Measurements from ENCODE around the gene BDH2.
A peak's percentile ranks its signal among the peaks of the same experiment; 100 is the strongest.

Gene BDH2

DNA sequence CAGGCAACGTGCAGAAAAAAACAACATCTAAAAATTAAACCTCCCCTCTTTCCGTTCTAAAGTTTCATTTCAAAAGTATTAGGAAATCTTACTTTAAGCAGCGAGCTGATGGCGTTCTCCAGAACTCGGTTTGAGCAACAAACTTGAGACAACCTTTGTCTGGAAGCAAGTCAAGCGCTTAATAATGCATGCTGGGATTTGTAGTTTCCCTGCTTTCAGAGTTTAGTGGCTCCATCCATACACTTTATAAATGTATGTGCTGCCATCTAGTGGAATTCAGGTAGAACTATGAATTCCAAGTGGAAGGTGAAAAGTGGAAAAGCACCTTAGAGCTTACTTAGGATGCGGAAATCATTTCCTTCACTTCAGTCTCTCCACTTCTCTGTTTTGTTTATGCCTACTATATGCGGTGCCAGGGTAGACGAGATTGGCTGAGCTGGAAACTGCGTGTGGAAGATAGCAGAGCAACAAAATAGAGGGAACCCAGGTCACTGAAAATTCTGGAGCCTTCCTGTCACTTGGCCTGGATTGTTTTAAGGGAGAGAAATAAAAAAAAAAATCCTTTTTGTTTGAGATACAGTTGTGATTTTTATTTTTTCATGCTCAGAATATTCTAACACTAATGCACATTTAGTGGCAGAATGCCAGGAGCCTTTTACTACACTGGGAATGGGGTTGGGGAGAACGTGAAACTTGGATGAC, at the start of gene BDH2:
Gene BDH2 (minus strand): TSS at position 144 of the 702 bp plus-strand sequence. CDS start 3,580 bp downstream, outside the sequence.
- peak; percentile 70 for DNase-seq

DNA sequence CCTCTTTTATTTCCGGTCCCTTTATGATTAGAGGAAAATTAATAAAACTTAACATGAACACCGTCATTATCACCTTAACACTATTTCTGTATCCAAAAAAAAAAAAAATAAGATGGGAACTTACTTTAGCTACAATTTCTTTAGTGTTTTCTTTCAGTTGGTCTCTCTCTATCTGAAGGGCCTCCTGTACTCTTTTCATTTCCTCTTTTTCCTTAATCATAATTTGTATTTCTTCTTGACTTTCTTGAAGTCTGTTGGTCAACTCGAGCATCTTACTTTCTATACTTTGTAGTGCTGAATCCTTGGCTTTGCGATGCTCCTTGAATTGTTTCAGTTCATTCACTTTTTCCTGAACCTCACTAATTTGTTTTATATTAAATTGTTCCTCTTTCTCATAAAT, 45.3 kb upstream of the BDH2 start:
- DNase-seq = no peak

DNA sequence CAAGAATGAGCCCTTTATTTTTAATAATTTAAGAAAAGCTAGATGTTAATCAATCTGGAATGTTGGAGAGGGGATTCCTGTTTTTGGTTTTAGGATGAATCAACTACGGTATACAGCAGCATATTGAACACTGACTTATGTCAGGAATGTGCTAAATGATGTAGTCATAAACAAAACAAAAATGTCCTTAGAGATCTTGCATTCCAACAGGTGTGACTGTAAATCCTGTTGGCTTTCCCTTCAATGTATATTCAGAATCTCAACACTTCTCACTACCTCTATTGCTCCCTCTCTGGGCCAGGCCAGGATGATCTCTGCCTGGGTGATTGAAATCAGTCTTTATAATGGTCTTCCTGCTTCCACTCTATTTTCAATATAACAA, 37.8 kb upstream of the BDH2 start:
- DNase-seq = no peak

DNA sequence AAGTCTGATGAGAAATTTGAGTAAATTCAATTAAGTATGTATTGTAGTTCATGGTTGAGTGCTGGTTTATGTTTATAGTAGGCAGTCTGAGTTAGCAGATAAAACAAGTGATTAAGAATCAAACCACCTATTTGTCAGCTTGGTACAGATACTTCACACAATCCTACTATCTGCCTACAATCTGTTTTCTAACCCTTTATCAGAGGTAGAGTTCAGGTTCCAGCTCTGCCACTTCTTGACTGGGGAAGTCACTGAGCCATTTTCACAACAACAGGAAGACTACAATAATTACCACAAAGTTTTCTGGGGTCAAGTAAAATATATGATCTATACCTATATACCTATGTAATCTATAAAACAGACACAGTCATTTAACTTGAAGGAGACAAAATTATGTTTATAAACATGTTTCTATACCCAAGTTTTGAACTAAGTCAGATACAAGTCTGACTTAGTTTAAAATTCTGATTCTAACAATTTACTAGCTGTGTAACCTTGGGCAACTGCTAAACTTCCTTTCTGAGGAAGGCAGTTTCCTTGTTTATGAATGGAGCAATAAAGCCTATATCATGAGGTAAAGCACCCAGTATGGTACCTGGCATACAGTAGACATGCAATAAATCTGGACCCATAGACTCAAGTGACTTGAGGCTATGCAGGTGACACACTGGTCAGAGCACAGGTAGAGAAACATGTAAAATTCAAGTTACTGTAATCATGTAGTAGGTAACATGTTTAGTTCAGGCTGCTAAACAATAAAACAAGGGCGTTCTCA, 37.2 kb upstream of the BDH2 start:
- no peak for DNase-seq

DNA sequence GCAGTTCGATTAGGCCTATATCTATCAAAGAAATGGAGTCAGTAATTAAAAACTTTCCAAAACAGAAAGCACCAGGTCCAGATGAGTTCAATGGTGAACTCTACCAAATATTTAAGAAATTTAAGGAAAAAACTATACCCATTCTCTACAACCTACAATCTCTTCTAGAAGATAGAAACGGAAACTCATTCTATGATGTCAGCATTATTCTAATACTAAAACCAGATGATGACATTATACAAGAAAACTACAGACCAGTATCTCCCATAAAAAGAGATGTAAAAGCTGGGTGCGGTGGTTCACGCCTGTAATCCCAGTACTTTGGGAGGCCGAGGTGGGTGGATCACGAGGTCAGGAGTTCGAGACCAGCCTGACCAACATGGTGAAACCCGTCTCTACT, 29.5 kb upstream of the BDH2 start:
- DNase-seq = no peak

DNA sequence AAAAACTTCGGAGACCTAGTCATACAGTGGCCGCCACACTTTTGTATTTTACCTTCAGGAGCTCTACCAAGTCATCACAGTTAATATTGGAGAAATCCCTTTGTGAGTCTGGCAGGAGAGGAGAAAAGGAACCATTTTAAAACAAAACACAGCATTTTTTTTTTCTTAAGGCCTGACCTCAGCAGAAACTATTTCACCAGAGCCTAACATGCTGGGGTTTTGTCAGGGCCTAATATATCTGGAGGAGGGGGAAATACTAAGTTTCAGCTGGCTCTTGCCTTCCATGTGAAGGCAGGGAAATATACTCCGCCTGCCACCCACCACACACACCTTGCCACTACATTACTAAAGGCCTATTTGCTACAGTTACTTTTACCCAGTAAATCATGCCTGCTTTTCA, 26.5 kb upstream of the BDH2 start:
- no peak for DNase-seq

DNA sequence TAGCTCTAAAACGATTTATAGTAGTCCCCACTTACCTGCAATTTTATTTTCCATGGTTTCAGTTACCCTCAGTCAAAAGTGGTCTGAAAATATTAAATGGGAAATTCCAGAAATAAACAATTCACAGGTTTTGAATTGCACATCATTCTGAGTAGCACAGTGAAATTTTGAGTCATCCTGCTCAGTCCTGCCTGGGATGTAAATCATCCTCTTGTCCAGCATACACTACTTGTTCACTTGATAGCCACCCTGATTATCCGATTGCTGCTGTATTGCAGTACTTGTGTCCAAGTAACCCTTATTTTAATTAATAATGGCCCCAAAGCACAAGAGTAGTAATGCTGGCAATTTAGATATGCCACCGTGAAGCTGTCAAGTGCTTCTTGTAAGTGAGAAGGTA, 23.5 kb upstream of the BDH2 start:
- no peak for DNase-seq

DNA sequence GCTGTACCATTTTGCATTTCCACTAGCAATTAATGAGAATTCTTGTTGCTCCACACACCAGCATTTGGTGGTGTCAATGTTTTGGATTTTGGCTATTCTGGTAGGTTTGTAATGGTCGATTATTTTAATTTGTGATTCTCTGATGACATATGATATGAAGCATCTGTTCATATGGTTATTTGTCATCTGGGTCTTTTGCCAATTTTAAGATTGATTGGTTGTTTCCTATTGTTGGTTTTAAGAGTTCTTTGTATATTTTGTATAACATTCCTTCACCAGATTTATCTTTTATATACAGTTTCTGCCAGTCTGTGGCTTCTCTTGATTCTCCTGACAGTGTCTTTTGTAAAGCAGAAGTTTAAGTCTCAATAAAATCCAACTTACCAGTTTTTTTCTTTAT, 18.5 kb upstream of the BDH2 start:
- DNase-seq = no peak

DNA sequence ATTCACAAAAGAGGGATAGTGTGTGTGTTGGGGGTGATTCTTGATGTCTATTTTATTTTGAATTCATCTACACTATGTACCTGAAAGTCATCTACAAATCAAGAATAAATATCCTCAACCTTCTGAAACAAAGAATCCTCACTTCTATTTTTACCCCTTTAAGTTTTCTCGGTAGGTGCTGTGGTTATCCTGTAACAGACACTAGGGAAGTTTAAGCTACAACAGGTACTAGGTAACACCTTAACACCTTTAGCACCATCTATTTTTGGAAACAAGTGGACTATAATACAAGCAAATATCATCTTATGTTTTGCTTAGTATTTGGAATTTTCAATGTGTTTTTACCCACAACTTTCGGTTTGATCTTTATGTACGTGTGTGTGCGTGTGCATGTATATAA, 12.0 kb upstream of the BDH2 start:
- DNase-seq = no peak

DNA sequence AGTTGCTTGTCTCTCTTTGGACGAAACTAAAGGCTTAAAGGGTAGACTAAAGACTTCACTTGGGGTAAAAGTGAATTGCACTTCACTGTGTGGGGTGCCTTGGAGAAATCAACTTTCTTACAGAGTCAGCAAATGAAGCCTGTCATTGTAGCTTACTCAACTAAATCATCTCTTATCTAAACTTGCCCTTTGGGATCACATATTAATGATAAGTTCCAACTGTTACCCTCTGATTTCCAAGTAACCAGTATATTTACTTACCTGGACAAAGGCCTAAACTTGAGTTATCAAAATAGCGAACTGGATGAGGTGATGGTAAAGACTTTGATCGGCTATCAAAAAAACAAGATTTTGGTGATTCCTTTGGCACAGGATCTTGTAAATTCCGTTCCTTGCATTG, 8.9 kb upstream of the BDH2 start:
- DNase-seq = no peak

DNA sequence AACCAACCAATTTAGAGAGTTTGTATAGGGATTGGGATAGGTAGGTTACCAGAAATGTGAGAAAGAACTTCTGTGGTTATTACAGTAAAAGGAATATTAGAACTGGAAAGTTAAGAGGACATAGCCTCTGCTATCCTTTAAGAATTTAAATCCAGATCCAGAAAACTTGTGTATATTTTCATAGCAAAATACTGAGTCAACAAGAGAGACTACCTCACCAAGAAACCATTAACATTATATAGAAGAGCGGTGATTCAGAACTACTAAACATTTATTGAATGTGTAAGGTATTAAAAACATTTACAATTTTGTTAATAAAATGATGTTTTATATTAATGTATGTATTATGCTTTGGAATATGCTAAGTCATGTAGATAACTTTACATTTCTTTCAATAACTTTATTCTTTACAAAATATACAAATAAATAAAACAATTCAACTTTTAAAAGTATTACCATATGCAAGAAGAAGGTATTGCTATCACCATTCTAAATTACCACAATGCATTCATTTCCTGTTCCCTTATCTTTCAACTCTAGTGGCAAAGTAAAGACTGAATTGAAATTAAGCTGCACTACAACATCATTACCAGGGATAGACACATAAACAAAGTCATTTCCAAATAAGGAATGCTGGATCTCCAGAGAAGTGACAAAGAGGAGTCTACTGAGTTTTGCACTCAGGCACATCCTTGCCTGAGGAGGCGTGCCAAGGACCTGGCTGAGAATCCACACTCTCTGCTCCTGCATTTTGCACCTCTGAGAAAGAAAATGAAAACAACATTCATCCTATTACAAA, 6.1 kb upstream of the BDH2 start:
- no peak for DNase-seq

DNA sequence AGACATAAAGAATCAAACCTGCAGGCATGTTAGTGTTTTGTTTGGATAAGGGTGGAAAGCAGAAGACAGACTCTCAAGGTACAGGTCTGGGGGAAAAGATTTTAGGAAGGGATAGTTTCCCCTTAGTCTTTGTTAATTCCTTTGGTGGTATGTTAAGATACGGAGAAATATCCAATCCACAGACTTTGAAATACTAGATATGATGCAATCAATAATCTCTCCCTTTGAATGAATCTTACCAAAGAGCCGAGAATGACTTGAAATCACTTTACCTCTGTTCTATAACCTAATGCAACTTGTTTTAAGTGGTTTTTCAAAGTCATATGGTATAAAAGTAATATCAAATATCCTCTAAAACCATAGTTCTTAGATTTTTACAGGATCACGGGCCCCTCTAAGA, 5.3 kb upstream of the BDH2 start:
- DNase-seq = no peak

DNA sequence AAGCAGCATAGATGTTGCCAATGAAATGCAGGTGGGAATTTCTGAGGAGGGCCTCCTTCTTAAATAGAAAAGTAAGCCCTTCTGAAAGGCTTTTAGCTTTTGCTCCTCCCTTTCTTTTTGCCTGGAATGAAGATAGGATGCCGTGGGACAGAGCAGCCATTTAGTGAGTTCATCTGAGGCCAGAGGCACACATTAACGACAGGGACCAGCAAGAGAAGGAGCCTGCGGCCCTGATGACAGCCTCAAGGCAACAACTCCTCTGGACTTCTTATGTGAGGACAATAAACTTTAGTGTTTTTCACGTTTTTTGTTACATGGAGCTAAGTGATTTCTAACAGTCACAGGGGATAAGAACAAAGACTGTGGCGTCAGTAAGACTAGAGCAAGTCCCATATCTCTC, 1.1 kb upstream of the BDH2 start:
- DNase-seq = no peak

DNA sequence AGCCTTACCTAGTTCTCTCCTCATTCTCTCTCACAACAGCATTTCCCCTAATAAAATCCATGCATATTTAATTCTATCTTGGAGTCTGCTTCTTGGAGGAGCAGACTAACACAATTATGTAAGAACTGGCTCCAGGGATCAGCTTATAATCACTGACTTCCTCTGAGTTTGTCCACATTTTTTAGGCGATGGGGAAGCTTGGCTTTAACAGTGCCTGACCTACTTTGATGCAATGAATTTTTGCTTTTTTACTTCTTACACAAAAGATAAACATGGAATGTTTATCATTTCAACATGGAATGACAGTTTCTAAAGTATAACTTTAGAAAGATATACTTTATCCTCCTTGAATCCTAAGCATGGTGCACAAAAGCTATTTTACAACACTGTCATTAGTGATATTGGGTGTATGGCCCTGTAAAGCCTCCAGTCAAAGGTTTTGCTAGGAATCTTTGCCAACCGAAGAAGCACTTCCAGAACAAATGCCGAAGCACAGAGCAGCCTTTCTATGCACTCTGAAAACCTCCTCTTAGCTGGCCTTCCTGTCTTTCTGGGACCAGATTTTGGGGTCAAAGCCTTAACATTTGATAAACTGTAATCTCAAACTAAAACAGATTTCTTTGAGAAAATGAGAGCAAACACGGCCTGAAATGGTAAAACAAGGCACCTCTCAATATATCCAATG, 736 bp downstream of the BDH2 start:
- no peak for DNase-seq

DNA sequence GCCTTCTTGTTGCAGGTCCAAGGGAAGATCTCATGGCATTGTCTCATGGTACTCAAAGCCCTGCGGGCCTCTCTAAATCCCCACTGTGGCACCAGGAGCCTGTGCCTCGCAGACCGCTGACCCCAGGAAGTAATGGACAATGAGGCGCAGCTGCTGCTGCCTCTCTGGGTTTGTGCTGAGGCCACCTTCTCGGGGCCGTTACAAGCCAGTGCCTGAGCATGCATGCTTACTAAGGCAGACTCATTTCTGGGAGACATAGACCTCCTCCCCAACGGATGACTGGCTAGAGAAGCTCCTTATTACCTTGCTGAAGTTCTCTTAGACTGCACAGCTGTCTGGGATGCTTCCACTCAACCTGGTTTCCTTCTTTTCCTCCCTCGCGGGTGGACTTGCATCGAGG, 1.3 kb downstream of the BDH2 start:
- no peak for DNase-seq

DNA sequence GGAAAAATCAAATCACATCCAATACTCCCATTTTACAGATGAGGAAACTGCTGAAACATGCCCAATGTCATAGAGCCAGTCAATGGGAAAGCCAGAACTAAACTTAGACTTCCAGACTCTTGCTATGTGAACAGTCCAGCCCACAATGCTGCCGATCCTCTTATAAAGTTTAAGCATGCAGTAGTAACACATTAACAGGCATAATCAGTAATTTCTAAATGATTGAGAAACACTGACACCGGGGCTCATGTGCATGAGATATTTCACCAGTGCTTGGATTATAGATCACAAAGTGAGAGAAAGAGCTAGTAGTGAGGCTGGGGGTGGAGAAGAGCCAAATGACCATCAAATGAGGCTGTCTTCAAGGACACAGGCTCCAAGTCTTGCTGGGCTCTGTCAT, 2.5 kb downstream of the BDH2 start:
- DNase-seq = no peak

DNA sequence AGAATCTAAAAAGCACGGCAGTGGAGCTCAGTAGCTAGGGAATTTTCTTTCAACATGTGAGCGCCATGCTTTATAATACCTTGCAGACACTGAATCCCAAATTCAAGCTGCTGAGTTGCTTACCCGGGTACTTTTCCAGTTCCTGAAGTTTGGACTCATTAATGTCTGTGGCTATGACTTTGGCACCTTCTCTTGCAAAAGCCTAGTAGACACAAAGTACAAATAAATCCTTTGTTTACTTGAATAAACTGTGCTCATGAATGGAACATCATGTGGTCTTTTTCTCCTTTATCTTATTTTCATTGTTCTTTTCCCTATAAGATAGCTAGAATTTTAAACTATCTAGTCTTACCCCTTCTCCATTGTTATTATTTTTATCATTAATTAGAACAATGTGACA, 4.6 kb downstream of the BDH2 start:
- DNase-seq = no peak

DNA sequence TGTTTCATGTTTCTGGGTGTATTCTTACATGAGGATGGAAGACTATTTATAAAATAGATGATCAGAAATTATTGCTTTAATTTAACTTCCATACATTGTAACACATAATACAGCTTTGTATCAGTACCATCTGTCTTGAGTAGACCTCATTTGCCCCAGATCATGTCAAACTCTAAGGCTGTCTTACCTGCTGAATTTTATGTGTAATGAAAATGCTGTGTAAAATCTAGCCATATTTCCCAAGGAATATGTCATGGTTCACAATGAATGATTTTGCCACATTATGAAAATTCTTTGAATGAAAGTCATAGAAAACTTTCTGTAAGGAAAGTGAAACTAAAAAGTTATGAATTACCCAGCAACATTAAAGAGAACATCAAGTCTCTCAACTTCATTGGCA, 7.4 kb downstream of the BDH2 start:
- no peak for DNase-seq

DNA sequence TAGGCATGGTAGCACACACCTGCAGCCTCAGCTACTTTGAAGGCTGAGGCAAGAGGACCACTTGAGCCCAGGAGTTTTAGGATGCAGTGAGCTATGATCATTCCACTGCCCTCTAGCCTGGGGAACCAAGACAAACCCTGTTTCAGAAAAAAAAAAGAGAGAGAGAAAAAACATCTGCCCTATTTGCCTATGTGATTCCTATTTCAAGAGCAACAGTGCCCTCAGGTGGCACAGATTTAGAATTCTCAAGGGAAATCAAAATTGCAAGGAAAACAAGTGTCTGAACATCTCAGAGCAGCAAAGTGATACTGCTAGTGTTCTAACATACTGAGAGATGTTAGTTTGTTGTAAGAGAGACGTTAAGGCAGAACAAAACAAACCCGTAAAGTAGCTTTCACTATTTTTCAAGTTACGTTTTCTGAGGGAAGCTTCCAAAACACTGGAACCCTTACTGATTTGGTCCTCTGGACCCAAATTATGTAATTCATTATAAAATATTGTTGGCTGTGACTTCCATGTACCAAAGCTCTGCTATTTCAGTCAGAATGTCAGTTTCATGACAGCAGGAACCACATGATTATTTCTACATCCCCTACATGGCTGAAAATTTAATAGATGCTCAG, 7.9 kb downstream of the BDH2 start:
- DNase-seq = peak; percentile 26

DNA sequence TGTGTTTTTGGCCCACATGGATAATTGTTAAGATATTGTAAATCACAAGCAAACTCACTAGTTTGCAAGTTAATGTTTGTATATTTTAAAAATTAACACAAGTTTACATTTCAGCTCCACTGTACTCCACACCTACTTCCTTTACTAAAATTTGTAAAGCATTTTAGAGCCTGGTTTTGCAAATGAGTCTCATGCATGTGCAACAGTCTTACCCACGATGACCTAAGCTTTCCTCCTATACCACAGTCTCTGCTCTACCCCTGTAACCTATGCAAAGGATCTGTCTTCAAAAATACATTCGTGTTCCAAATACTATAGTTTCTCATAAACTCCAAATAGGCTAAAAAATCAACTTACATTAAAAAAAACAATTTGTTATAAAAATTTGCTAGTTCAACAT, 10.2 kb downstream of the BDH2 start:
- DNase-seq = no peak

DNA sequence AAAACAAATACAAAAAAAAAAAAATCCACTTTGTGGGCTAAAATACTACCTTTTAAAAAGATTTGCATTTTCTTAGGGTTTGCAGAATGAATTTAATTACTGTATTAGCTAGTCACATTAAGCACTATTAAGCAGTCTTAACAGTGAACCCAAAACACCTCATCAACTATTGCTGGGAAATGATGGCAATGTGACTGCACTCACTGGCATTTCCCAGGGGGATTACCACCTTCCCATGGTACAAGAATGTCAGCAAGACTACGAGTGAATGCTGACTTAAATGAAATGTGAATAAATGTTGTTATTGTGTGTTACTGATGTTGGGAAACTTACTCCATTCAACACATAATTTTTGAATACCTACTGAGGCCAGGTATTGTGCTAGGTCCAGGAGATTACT, 13.1 kb downstream of the BDH2 start:
- DNase-seq = no peak

DNA sequence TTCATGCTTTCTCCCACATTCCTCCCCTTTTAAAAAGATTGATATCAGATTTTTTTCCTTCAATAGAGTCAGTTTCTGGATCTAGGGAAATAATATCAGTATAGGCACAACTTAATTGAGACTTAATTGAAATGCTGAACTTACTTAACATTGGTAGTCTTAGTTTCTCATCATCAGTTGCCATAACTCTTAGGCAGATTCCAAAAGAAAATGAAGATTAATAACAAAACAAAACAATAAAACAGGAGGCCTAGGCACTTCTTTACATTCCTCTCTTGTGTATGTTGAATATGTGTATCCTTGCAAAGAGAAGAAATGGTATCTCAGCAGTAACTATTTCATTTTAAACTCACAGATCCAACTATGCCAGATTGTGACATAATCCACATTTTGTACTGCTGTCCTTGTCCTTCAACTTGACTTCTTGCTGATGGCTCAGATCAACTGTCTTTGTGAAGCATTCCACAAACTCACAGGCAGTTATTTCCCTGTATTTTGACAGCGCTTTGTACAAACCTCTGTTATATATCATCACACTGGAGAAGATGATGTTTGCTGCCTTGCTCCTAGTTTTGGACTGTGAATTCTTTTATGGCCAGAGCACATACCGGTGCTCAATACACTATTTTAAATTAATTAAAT, 14.0 kb downstream of the BDH2 start:
- DNase-seq = no peak
